Gastrocnemius medialis (tissue), 4 donors: ENCODE data around the gene ABCC3. TPM values are rescaled to one million over a fixed set of nuclear protein-coding genes. Genes with fewer than 3 reads are reported as not detected.

ENCODE experiments used
- ATAC-seq, 2 donors: fragments of 150-250 bp; one replicate each; pipeline ENCODE4 v1.9.1; 2016
- DNase-seq, 2 donors: peaks; one replicate each; pipeline ENCODE4 v3.0.0-alpha.2; 2019
- H3K27ac ChIP-seq, 4 donors: fragments of 200-600 bp; sonication (generic); 1 replicate in 1 of 4; 2 replicates in 3 of 4; pipeline ENCODE4 v1.5.1; 2016 to 2018; ENCODE audit warnings: mild to moderate bottlenecking in 2 of 4, moderate library complexity in 1 of 4
- H3K27me3 ChIP-seq, 3 donors: fragments of 200-600 bp; sonication (generic) in 2 of 3; 1 replicate in 1 of 3; 2 replicates in 2 of 3; pipeline versions ENCODE4 v1.5.1 to v1.6.0; 2016 to 2019; ENCODE audit warnings: mild to moderate bottlenecking in 1 of 3, moderate library complexity in 1 of 3
- H3K36me3 ChIP-seq, 2 donors: fragments of 200-600 bp; sonication (generic) in 1 of 2; one replicate each; pipeline ENCODE4 v1.5.1; 2017 to 2018
- H3K4me1 ChIP-seq, 2 donors: fragments of 200-600 bp; sonication (generic) in 1 of 2; one replicate each; pipeline ENCODE4 v1.5.1; 2016 to 2017; ENCODE audit warnings: mild to moderate bottlenecking in 2 of 2
- H3K4me3 ChIP-seq, 4 donors: fragments of 200-600 bp; sonication (generic) in 3 of 4; 1 replicate in 1 of 4; 2 replicates in 3 of 4; pipeline ENCODE4 v1.5.1; 2016 to 2019; ENCODE audit warnings: mild to moderate bottlenecking in 2 of 4
- H3K9me3 ChIP-seq, 3 donors: fragments of 200-600 bp; sonication (generic) in 2 of 3; 1 replicate in 1 of 3; 2 replicates in 2 of 3; pipeline ENCODE4 v1.5.1; 2016 to 2019
- POLR2A ChIP-seq, 2 donors: fragments of 450-650 bp; IDR thresholded peaks; one replicate each; pipeline ENCODE4 v1.6.1; 2017; ENCODE audit warnings: antibody characterized with exemption in 2 of 2, mild to moderate bottlenecking in 2 of 2, moderate library complexity in 2 of 2
- in situ Hi-C, 4 donors: fragments of 200-750 bp; cut with MboI; loops; one replicate each; pipeline versions ENCODE4 v1.15.0 to v1.8.0; 2017; ENCODE audit warnings: low sequenced_read_pairs in 4 of 4
- intact Hi-C: fragments of 100-400 bp; cut with DNase I; formaldehyde crosslinking; loops from one replicate; pipeline ENCODE4 v1.15.1; 2023; ENCODE audit warnings: low total_unique reads
- total RNA-seq, 4 donors: library from RNA; depleted of rRNA; stranded (reverse); fragments of >200 nt; gene quantifications; one replicate each; pipeline versions ENCODE4 v1.1.0 to v1.2.3, GENCODE V29; 2016
- TF ChIP-seq, protein P1 (sequence below), 5 experiments: fragments of 450-650 bp in 3 of 5; fragments of 200-600 bp in 2 of 5; sonication (generic) in 2 of 5; IDR thresholded peaks in 4 of 5; conservative IDR thresholded peaks in 1 of 5; 1 replicate in 4 of 5; 2 replicates in 1 of 5; pipeline ENCODE4 v1.5.1; 2016 to 2019; ENCODE audit warnings: antibody characterized with exemption in 5 of 5, mild to moderate bottlenecking in 3 of 5, moderate library complexity in 3 of 5

ABCC3 gene
- total RNA-seq, 4 donors from 2014 or later: 0.51 to 1.3 (median 0.76) TPM

DNA sequence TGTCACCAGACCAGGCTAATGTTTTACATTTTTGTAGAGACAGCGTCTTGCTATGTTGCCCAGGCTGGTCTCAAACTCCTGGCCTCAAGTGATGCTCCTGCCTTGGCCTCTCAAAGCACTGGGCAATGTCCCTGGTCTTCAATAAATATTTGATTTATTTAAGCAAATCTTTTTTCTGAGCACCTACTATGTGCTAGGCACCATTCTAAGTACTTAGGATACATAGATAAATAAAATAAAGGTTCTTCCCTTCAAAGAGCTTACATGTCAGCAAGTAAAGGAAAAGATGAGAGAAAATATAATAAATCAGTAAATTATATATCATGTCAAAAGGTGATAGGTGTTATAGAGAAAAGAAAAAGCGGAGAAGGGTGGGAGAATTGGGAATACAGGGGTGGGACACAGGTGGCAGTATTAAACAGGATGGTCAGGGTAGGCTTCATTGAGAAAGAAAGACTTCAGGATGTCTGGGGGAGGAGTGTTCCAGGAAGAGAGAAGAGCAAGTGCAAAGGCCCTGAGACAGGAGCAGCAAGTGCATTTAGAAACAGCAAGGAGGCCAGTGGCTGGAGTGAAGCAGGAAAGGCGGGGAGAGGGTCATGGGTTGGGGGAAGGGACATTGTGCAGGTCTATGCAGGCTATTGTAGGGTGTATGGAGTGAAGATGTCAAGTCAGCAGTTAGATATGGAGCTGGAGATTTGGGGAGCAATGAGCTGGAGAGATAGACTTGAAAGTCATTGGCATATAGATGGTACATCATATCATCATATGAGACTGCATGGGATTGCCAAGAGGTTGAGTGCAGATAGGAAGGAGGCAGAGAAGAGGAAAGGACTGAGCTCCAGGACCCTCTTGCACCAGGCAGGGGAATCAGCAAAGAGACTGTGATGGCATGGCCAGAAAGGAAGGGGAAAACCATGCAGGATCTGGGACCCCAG lies 11.3 kb downstream of the ABCC3 start:
- Histone ChIP-seq H3K36me3 (no peaks in the 10 kb centered on the region), H3K27ac (no peak overlapping the region), H3K4me1 (no peaks in the 10 kb centered on the region), H3K27me3 (no peaks in the 10 kb centered on the region), H3K9me3 (no peaks in the 10 kb centered on the region), H3K4me3 (no peak overlapping the region)
- no peak for DNase-seq
- ATAC-seq: no peak
- intact Hi-C loops (no loop called here), in situ Hi-C loops (loop anchor here in 1 of 4 donors (25.0 kb wide), 1 partner anchor 109 kb away; the partner anchor contains the start of genes EPN3 and SPATA20)
- no peak for TF ChIP-seq POLR2A (IDR thresholded peaks at IDR 0.05)
- TF ChIP-seq, protein P1, sequence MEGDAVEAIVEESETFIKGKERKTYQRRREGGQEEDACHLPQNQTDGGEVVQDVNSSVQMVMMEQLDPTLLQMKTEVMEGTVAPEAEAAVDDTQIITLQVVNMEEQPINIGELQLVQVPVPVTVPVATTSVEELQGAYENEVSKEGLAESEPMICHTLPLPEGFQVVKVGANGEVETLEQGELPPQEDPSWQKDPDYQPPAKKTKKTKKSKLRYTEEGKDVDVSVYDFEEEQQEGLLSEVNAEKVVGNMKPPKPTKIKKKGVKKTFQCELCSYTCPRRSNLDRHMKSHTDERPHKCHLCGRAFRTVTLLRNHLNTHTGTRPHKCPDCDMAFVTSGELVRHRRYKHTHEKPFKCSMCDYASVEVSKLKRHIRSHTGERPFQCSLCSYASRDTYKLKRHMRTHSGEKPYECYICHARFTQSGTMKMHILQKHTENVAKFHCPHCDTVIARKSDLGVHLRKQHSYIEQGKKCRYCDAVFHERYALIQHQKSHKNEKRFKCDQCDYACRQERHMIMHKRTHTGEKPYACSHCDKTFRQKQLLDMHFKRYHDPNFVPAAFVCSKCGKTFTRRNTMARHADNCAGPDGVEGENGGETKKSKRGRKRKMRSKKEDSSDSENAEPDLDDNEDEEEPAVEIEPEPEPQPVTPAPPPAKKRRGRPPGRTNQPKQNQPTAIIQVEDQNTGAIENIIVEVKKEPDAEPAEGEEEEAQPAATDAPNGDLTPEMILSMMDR (IDR thresholded peaks at IDR 0.05 in 4 of 5, conservative IDR thresholded peaks at IDR 0.05 in 1 of 5): no peak

DNA sequence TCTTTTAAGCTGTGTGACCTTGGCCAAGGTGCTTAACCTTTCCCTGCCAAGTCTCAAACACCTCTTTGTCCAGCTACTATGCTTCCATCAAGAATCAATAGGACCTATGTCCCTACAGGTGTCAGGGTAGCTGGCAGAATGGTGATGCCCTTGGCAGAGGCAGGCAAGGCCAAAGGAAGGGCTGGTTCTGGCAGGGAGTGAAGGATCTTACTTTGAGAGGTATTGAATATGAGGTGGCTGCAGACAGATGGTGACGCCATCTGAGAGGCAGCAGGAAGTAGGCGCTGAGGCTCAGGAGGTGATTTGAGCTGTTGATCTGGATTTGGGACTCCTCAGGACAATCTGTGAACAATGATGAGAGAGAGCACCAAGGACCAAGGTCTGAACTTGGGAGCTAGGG lies 12.5 kb downstream of the ABCC3 start:
- no peak for ATAC-seq
- H3K36me3 ChIP-seq: no peaks in the 10 kb centered on the region
- intact Hi-C loops (no loop called here), in situ Hi-C loops (loop anchor here in 1 of 4 donors (25.0 kb wide), 1 partner anchor 110 kb away; the partner anchor contains the start of genes EPN3 and SPATA20)
- H3K27ac ChIP-seq: no peak overlapping the region
- no peaks in the 10 kb centered on the region for H3K27me3 ChIP-seq
- DNase-seq: no peak
- H3K4me3 ChIP-seq: no peak overlapping the region
- TF ChIP-seq, protein P1 (IDR thresholded peaks at IDR 0.05 in 4 of 5, conservative IDR thresholded peaks at IDR 0.05 in 1 of 5): no peak
- no peak for TF ChIP-seq POLR2A (IDR thresholded peaks at IDR 0.05)
- no peaks in the 10 kb centered on the region for H3K4me1 ChIP-seq
- no peaks in the 10 kb centered on the region for H3K9me3 ChIP-seq

DNA sequence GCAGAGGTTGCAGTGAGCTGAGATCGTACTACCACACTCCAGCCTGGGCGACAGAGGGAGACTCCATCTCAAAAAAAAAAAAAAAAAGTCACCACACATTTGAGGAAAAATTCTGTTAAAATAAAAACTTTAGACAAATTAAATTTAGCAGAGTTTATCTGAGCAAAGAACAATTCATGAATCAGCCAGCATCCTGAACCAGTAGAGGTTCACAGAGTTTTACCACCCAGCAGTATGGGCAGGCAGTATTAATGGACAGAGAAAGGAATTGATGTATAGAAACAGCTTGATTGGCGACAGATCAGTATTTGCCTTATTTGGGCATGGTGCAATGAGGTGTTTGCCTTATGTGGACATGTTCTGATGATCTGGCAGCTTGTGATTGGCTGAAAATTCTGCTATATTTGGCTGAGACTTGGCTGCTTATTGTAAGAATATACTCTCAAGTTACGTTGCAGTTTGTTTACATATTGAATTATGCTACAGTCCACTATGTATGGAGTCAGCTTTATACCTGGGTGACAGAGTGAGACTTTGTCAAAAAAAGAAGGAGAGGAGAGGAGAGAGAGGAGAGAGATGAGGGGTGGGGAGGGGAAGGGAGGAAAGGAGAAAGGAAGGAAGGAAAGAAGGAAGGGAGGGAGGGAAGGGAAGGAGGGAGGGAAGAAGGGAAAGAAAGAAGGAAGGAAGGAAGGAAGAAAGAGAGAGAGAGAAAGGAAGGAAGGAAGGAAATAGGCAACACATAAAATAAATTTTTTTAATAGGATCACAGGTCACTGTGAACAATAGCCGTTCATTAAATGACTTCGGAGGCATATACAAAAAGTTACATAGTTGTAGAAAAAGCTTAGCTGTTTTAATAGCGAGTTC lies 14.6 kb downstream of the ABCC3 start:
- in situ Hi-C loops: loop anchor here in 1 of 4 donors (25.0 kb wide), 1 partner anchor 112 kb away; the partner anchor contains the start of genes EPN3 and SPATA20
- Histone ChIP-seq H3K4me3 (no peak overlapping the region), H3K4me1 (no peaks in the 10 kb centered on the region), H3K27me3 (no peaks in the 10 kb centered on the region), H3K36me3 (no peaks in the 10 kb centered on the region), H3K27ac (no peak overlapping the region), H3K9me3 (no peaks in the 10 kb centered on the region)
- intact Hi-C loops: no loop called here
- no peak for ATAC-seq
- TF ChIP-seq POLR2A (IDR thresholded peaks at IDR 0.05): no peak
- TF ChIP-seq, protein P1 (IDR thresholded peaks at IDR 0.05 in 4 of 5, conservative IDR thresholded peaks at IDR 0.05 in 1 of 5): no peak
- DNase-seq: no peak

DNA sequence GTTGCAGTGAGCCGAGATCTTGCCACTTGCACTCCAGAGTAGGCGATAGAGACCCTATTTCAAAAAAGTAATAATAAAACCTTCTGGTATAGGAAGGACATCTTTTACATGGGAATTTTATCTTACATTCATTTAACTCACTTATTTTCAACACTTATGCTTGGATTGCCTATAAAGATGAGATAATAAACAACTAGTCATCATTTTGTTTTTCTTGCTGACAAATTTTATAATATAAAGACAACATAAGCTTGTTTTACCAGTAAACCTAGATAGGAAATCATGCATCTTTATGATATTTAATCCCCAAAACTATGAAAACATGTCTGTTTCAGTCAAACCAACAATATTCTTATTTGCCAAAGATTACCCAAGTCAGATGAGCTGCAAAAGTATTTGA lies 17.0 kb downstream of the ABCC3 start:
- TF ChIP-seq, protein P1 (IDR thresholded peaks at IDR 0.05 in 4 of 5, conservative IDR thresholded peaks at IDR 0.05 in 1 of 5): no peak
- TF ChIP-seq POLR2A (IDR thresholded peaks at IDR 0.05): no peak
- intact Hi-C loops: no loop called here
- Histone ChIP-seq H3K27me3 (no peaks in the 10 kb centered on the region), H3K4me3 (no peak overlapping the region), H3K36me3 (no peaks in the 10 kb centered on the region), H3K27ac (no peak overlapping the region), H3K9me3 (no peaks in the 10 kb centered on the region), H3K4me1 (no peaks in the 10 kb centered on the region)
- no peak for DNase-seq
- ATAC-seq: no peak
- in situ Hi-C loops: no loop called here
